IMR-90 (cell line): ENCODE results near the gene BTBD9. TPM values are rescaled to one million over a fixed set of nuclear protein-coding genes. Genes with fewer than 3 reads are reported as not detected.

Experiments used
- ATAC-seq: fragments of 200-7000 bp; cut with Tn5 transposase; 2 replicates; pipeline ENCODE4 v1.9.1; 2020; ENCODE audit warnings: low read depth, mild to moderate bottlenecking, moderate library complexity
- BruUV-seq: library from RNA; stranded (reverse); fragments of 400-500 nt; replicated peaks from 2 replicates; lab custom pipeline; 2021; lab: Mats Ljungman, UMichigan
- CTCF ChIA-PET: fragments of 300-600 bp; formaldehyde crosslinking; extraction: SDS; loops from one replicate; lab custom pipeline; 2021; ENCODE audit warnings: antibody characterized with exemption; lab: Yijun Ruan, JAX
- POLR2A ChIA-PET: fragments of 300-600 bp; sonication (Branson Sonifier 250); formaldehyde crosslinking; loops from one replicate; lab custom pipeline; 2022; ENCODE audit warnings: antibody characterized with exemption; ENCODE audit not compliant: unreplicated experiment; lab: Charles Lee
- DNase-seq: peaks from one replicate; pipeline ENCODE4 v3.0.0; 2013
- H2AFZ ChIP-seq: replicated peaks from 2 replicates; pipeline ENCODE3; 2013; ENCODE audit warnings: low read length, mild to moderate bottlenecking; ENCODE audit not compliant: poor library complexity
- H2AK5ac ChIP-seq: 2 replicates; pipeline ENCODE4 v1.6.1; 2013; ENCODE audit warnings: low read depth, low read length, inconsistent platforms
- H2AK9ac ChIP-seq: replicated peaks from 2 replicates; pipeline ENCODE3; 2013; ENCODE audit warnings: mild to moderate bottlenecking, low read depth, low read length, moderate library complexity; ENCODE audit not compliant: poor library complexity
- H2BK120ac ChIP-seq: 2 replicates; pipeline ENCODE4 v1.6.1; 2013; ENCODE audit warnings: low read depth, low read length, inconsistent platforms
- H2BK15ac ChIP-seq: 3 replicates; pipeline ENCODE4 v1.6.1; 2013; ENCODE audit warnings: low read depth, low read length, inconsistent platforms
- H2BK20ac ChIP-seq: 2 replicates; pipeline ENCODE4 v1.6.1; 2013; ENCODE audit warnings: low read depth, mild to moderate bottlenecking, inconsistent platforms, low read length, moderate library complexity
- H2BK5ac ChIP-seq: 2 replicates; pipeline ENCODE4 v1.6.1; 2013; ENCODE audit warnings: mild to moderate bottlenecking, low read depth, low read length, inconsistent platforms; ENCODE audit not compliant: poor library complexity, severe bottlenecking
- H3K14ac ChIP-seq: replicated peaks from 2 replicates; pipeline ENCODE4 v1.6.1; 2013; ENCODE audit warnings: low read depth, low read length, inconsistent platforms
- H3K18ac ChIP-seq: 2 replicates; pipeline ENCODE4 v1.6.1; 2013; ENCODE audit warnings: low read depth, low read length, control low read depth
- H3K23ac ChIP-seq: 2 replicates; pipeline ENCODE4 v1.6.1; 2013; ENCODE audit warnings: low read depth, low read length, inconsistent platforms
- H3K27ac ChIP-seq: 2 replicates; pipeline ENCODE4 v1.5.1; 2013; ENCODE audit warnings: mild to moderate bottlenecking, control low read depth, low read length; ENCODE audit not compliant: insufficient read depth
- H3K27me3 ChIP-seq: 2 replicates; pipeline ENCODE4 v1.6.1; 2013; ENCODE audit warnings: low read length; ENCODE audit not compliant: control insufficient read depth, insufficient read depth
- H3K36me3 ChIP-seq: 2 replicates; pipeline ENCODE4 v1.6.1; 2013; ENCODE audit warnings: low read length, mixed read lengths; ENCODE audit not compliant: control insufficient read depth, insufficient read depth
- H3K4ac ChIP-seq: 2 replicates; pipeline ENCODE4 v1.6.1; 2013; ENCODE audit warnings: low read depth, low read length, inconsistent platforms
- H3K4me1 ChIP-seq: 2 replicates; pipeline ENCODE4 v1.6.1; 2013; ENCODE audit warnings: low read length, mixed read lengths; ENCODE audit not compliant: control insufficient read depth, insufficient read depth
- H3K4me2 ChIP-seq: 2 replicates; pipeline ENCODE4 v1.6.1; 2013; ENCODE audit warnings: low read depth, mild to moderate bottlenecking, control low read depth, low read length, moderate library complexity
- H3K4me3 ChIP-seq: 2 replicates; pipeline ENCODE4 v1.5.1; 2013; ENCODE audit warnings: low read depth, mild to moderate bottlenecking, control low read depth, low read length, moderate library complexity; ENCODE audit not compliant: insufficient read depth
- H3K56ac ChIP-seq: 2 replicates; pipeline ENCODE4 v1.6.1; 2013; ENCODE audit warnings: low read length, inconsistent platforms; ENCODE audit not compliant: insufficient read depth; ENCODE audit errors: extremely low read depth
- H3K79me1 ChIP-seq, 2 experiments: 2 replicates each; pipeline ENCODE4 v1.6.1; 2013; ENCODE audit warnings: low read length in 2 of 2, inconsistent platforms in 1 of 2, low read depth in 1 of 2
- H3K9ac ChIP-seq: 2 replicates; pipeline ENCODE4 v1.6.1; 2013; ENCODE audit warnings: low read depth, low read length, control low read depth
- H3K9me1 ChIP-seq: 2 replicates; pipeline ENCODE4 v1.6.1; 2013; ENCODE audit warnings: low read length, inconsistent platforms; ENCODE audit not compliant: insufficient read depth
- H3K9me3 ChIP-seq: 2 replicates; pipeline ENCODE4 v1.6.1; 2013; ENCODE audit warnings: low read length; ENCODE audit not compliant: control insufficient read depth, insufficient read depth
- H4K20me1 ChIP-seq: 2 replicates; pipeline ENCODE4 v1.6.1; 2013; ENCODE audit warnings: low read length, inconsistent platforms; ENCODE audit not compliant: insufficient read depth
- H4K5ac ChIP-seq: 2 replicates; pipeline ENCODE4 v1.6.1; 2013; ENCODE audit warnings: mild to moderate bottlenecking, low read depth, low read length, control low read depth
- H4K8ac ChIP-seq, 2 experiments: 2 replicates each; pipeline ENCODE4 v1.6.1; 2013; ENCODE audit warnings: low read depth in 2 of 2, low read length in 2 of 2, control low read depth in 1 of 2, inconsistent platforms in 1 of 2
- H4K91ac ChIP-seq: 2 replicates; pipeline ENCODE4 v1.6.1; 2013; ENCODE audit warnings: low read depth, low read length, inconsistent platforms; ENCODE audit not compliant: insufficient read depth
- BHLHE40 ChIP-seq: fragments of 150-350 bp; IDR thresholded peaks from 2 replicates; pipeline ENCODE4 v1.6.1; 2016; ENCODE audit warnings: mild to moderate bottlenecking, low read depth, low read length
- CEBPB ChIP-seq: IDR thresholded peaks from 2 replicates; pipeline ENCODE4 v1.6.1; 2012; ENCODE audit warnings: low read depth, low read length, improper control_type of control experiment
- CHD1 ChIP-seq: IDR thresholded peaks from 2 replicates; pipeline ENCODE4 v1.6.1; 2012; ENCODE audit warnings: low read depth, low read length, improper control_type of control experiment
- FOS ChIP-seq: fragments of 150-350 bp; IDR thresholded peaks from 2 replicates; pipeline ENCODE4 v1.6.1; 2016; ENCODE audit warnings: low read depth, low read length
- MAFK ChIP-seq: IDR thresholded peaks from 2 replicates; pipeline ENCODE4 v1.6.1; 2012; ENCODE audit warnings: low read depth, low read length, improper control_type of control experiment
- MAZ ChIP-seq: IDR thresholded peaks from 2 replicates; pipeline ENCODE4 v1.6.1; 2012; ENCODE audit warnings: low read depth, mild to moderate bottlenecking, low read length, improper control_type of control experiment, moderate library complexity, borderline replicate concordance
- MXI1 ChIP-seq: IDR thresholded peaks from 2 replicates; pipeline ENCODE4 v1.6.1; 2012; ENCODE audit warnings: low read depth, mild to moderate bottlenecking, low read length, moderate library complexity, borderline replicate concordance
- NFE2L2 ChIP-seq: fragments of 150-350 bp; IDR thresholded peaks from 2 replicates; pipeline ENCODE4 v1.6.1; 2016; ENCODE audit warnings: low read depth, mild to moderate bottlenecking, low read length
- POLR2A ChIP-seq: IDR thresholded peaks from 2 replicates; pipeline ENCODE4 v1.6.1; 2012; ENCODE audit warnings: mild to moderate bottlenecking, low read depth, low read length
- RAD21 ChIP-seq: IDR thresholded peaks from 2 replicates; pipeline ENCODE4 v1.6.1; 2012; ENCODE audit warnings: low read length, improper control_type of control experiment
- RCOR1 ChIP-seq: IDR thresholded peaks from 2 replicates; pipeline ENCODE4 v1.6.1; 2012; ENCODE audit warnings: mild to moderate bottlenecking, low read length, improper control_type of control experiment; ENCODE audit not compliant: insufficient replicate concordance
- RFX5 ChIP-seq: IDR thresholded peaks from 2 replicates; pipeline ENCODE4 v1.8.0; 2012; ENCODE audit warnings: low read depth, mild to moderate bottlenecking, low read length, moderate library complexity
- SMC3 ChIP-seq: fragments of 150-350 bp; IDR thresholded peaks from 2 replicates; pipeline ENCODE4 v1.6.1; 2016; ENCODE audit warnings: low read depth, mild to moderate bottlenecking, antibody characterized with exemption, low read length, moderate library complexity
- WGBS, 2 experiments: methylation state at CpG; one replicate each; pipeline versions ENCODE4 v1.1.5 to v1.1.7; 2013; ENCODE audit warnings: missing lambda C conversion rate in 2 of 2; ENCODE audit not compliant: insufficient read length in 1 of 2; ENCODE audit errors: extremely low coverage in 2 of 2; 5-methylcytosine and 5-hydroxymethylcytosine counted together
- dilution Hi-C: fragments of 300-500 bp; cut with HindIII; formaldehyde crosslinking; loops from one replicate; pipeline ENCODE4 v1.14.3; 2018; ENCODE audit warnings: low sequenced_read_pairs; ENCODE audit not compliant: unreplicated experiment
- in situ Hi-C: fragments of 300-500 bp; cut with MboI; formaldehyde crosslinking; loops from 3 replicates; pipeline ENCODE4 v1.14.3; 2019; ENCODE audit warnings: low sequenced_read_pairs, inconsistent platforms, mixed read lengths
- intact Hi-C: fragments of 100-400 bp; cut with micrococcal nuclease; formaldehyde crosslinking; loops from 2 replicates; pipeline ENCODE4 v1.10.0; 2022
- polyA plus RNA-seq, 3 experiments: library from polyadenylated mRNA; depleted of rRNA; stranded (reverse); fragments of >200 nt; gene quantifications; 2 replicates each; pipeline ENCODE4 v1.2.3, GENCODE V29; 2012; ENCODE audit warnings: low replicate concordance in 1 of 3
- total RNA-seq: library from RNA; depleted of rRNA; stranded (reverse); fragments of >200 nt; gene quantifications from 2 replicates; pipeline ENCODE4 v1.2.3, GENCODE V29; 2012
- TF ChIP-seq, protein P1 (sequence below): conservative IDR thresholded peaks from 2 replicates; pipeline ENCODE4 v1.5.1; 2012; ENCODE audit warnings: mild to moderate bottlenecking, low read depth, low read length, improper control_type of control experiment
- TF ChIP-seq, protein P2 (sequence below): fragments of 150-350 bp; IDR thresholded peaks from 2 replicates; pipeline ENCODE4 v1.6.1; 2016; ENCODE audit warnings: low read depth, mild to moderate bottlenecking, low read length, moderate library complexity, borderline replicate concordance
- TF ChIP-seq, protein P3 (sequence below): fragments of 150-350 bp; IDR thresholded peaks from 2 replicates; pipeline ENCODE4 v1.6.1; 2017; ENCODE audit warnings: mild to moderate bottlenecking, antibody characterized with exemption, low read length, low read depth

BTBD9 gene
- total and polyA plus RNA-seq, 2 of the 4 experiments (the other 2 are of a cell fraction) = 4.1 to 22.0 TPM

DNA sequence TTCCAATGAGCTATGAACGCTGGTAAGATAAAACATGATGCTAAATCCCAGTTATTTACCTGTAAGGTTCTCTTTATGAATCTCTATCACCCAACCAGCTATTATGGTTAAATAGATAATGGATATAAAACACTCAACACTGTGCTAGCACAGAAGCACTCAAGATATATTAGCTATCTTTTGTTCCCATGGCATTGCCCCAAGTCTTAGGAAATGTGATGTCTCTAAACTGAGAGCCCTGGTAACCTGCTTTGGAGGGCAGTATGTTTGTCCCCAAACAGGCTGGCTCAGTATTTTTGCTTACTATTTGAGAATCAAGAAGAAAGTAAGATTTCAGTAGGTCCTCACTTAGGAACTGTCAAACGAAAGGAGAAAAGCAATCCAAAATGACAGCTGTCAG lies 90.5 kb downstream of the BTBD9 start:
- ATAC-seq (no peak), DNase-seq (no peak)
- H3K4ac ChIP-seq = no peak overlapping the region
- in situ Hi-C loops = no loop called here
- no peak overlapping the region for H3K4me2 ChIP-seq
- H4K91ac ChIP-seq = no peak overlapping the region
- no peak overlapping the region for H2BK20ac ChIP-seq
- BruUV-seq = no TSS peak
- H3K79me1 ChIP-seq = no peaks in the 10 kb centered on the region; a peak in 1 of 4 replicates
- no peak overlapping the region for H3K56ac ChIP-seq
- no peaks in the 10 kb centered on the region for H3K4me1 ChIP-seq
- dilution Hi-C loops = no loop called here
- no peak overlapping the region for H3K27ac ChIP-seq
- no peak overlapping the region for H3K18ac ChIP-seq
- no peak overlapping the region for H2BK120ac ChIP-seq
- no peaks in the 10 kb centered on the region for H3K9me3 ChIP-seq
- ChIA-PET CTCF (no interaction called here), POLR2A (no interaction called here)
- intact Hi-C loops = no loop called here
- H3K9ac ChIP-seq = no peak overlapping the region
- H4K20me1 ChIP-seq = no peaks in the 10 kb centered on the region
- H3K36me3 ChIP-seq = peaks cover 1% of the 10 kb centered on the region; the same call in 1 of the 2 replicates
- no peak overlapping the region for H2BK15ac ChIP-seq
- no peak overlapping the region for H3K14ac ChIP-seq
- H4K8ac ChIP-seq = no peak overlapping the region
- H2BK5ac ChIP-seq = no peak overlapping the region
- no peak overlapping the region for H2AK9ac ChIP-seq
- no peak overlapping the region for H3K4me3 ChIP-seq
- TF ChIP-seq BHLHE40 = no peak
- no peak for TF ChIP-seq MXI1
- TF ChIP-seq SMC3 = no peak
- TF ChIP-seq FOS = no peak
- TF ChIP-seq, protein P1, sequence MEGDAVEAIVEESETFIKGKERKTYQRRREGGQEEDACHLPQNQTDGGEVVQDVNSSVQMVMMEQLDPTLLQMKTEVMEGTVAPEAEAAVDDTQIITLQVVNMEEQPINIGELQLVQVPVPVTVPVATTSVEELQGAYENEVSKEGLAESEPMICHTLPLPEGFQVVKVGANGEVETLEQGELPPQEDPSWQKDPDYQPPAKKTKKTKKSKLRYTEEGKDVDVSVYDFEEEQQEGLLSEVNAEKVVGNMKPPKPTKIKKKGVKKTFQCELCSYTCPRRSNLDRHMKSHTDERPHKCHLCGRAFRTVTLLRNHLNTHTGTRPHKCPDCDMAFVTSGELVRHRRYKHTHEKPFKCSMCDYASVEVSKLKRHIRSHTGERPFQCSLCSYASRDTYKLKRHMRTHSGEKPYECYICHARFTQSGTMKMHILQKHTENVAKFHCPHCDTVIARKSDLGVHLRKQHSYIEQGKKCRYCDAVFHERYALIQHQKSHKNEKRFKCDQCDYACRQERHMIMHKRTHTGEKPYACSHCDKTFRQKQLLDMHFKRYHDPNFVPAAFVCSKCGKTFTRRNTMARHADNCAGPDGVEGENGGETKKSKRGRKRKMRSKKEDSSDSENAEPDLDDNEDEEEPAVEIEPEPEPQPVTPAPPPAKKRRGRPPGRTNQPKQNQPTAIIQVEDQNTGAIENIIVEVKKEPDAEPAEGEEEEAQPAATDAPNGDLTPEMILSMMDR = no peak
- no peak for TF ChIP-seq MAFK
- TF ChIP-seq RCOR1 = no peak
- TF ChIP-seq POLR2A = no peak
- TF ChIP-seq RAD21 = no peak
- no peak for TF ChIP-seq CHD1
- TF ChIP-seq RFX5 = no peak
- TF ChIP-seq, protein P2, sequence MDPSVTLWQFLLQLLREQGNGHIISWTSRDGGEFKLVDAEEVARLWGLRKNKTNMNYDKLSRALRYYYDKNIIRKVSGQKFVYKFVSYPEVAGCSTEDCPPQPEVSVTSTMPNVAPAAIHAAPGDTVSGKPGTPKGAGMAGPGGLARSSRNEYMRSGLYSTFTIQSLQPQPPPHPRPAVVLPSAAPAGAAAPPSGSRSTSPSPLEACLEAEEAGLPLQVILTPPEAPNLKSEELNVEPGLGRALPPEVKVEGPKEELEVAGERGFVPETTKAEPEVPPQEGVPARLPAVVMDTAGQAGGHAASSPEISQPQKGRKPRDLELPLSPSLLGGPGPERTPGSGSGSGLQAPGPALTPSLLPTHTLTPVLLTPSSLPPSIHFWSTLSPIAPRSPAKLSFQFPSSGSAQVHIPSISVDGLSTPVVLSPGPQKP = no peak
- no peak for TF ChIP-seq MAZ
- TF ChIP-seq, protein P3, sequence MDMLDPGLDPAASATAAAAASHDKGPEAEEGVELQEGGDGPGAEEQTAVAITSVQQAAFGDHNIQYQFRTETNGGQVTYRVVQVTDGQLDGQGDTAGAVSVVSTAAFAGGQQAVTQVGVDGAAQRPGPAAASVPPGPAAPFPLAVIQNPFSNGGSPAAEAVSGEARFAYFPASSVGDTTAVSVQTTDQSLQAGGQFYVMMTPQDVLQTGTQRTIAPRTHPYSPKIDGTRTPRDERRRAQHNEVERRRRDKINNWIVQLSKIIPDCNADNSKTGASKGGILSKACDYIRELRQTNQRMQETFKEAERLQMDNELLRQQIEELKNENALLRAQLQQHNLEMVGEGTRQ = no peak
- no peak for TF ChIP-seq CEBPB
- TF ChIP-seq NFE2L2 = no peak
- no peak overlapping the region for H2AK5ac ChIP-seq
- H4K5ac ChIP-seq = no peak overlapping the region
- no peaks in the 10 kb centered on the region for H3K27me3 ChIP-seq
- H2AFZ ChIP-seq = no peak overlapping the region
- WGBS, 2 experiments = no CpG with 5 or more reads among the region's 2 CpGs
- no peaks in the 10 kb centered on the region for H3K9me1 ChIP-seq
- H3K23ac ChIP-seq = no peak overlapping the region
